Measurements from ENCODE around the gene BIVM. TPM values are rescaled to one million over a fixed set of nuclear protein-coding genes. Genes with fewer than 3 reads are reported as not detected.

The BIVM gene
- total and polyA plus RNA-seq, 2 of the 4 experiments (the other 2 are of a cell fraction): 7.2 to 12.2 TPM

Other genes with a start within 250 kb of the BIVM start
- 52.9 and 62.2 TPM in 2 replicates for gene TPP2, start 202.1 kb upstream of the BIVM start, total RNA-seq (2012; rRNA removed)
- 19.6 and 27.6 TPM in 2 replicates for gene TPP2, start 202.1 kb upstream of the BIVM start, polyA plus RNA-seq (2012; rRNA removed)
- not detected in 2 replicates for gene METTL21C, start 104.1 kb upstream of the BIVM start, total RNA-seq (2012; rRNA removed)
- gene METTL21C, start 104.1 kb upstream of the BIVM start, polyA plus RNA-seq (2012; rRNA removed): not detected in 2 replicates
- 8.1 and 15.3 TPM in 2 replicates for gene TEX30, start 25.3 kb upstream of the BIVM start, total RNA-seq (2012; rRNA removed)
- 9.3 and 10.4 TPM in 2 replicates for gene TEX30, start 25.3 kb upstream of the BIVM start, polyA plus RNA-seq (2012; rRNA removed)
- 10.6 and 15.0 TPM in 2 replicates for gene POGLUT2, start 143 bp upstream of the BIVM start, total RNA-seq (2012; rRNA removed)
- 12.1 and 14.3 TPM in 2 replicates for gene POGLUT2, start 143 bp upstream of the BIVM start, polyA plus RNA-seq (2012; rRNA removed)
- gene ERCC5, start 46.9 kb downstream of the BIVM start, total RNA-seq (2012; rRNA removed): 34.4 and 50.8 TPM in 2 replicates
- 24.8 and 29.7 TPM in 2 replicates for gene ERCC5, start 46.9 kb downstream of the BIVM start, polyA plus RNA-seq (2012; rRNA removed)